Measurements from ENCODE around the gene HOXC5.

- TF ChIP-seq CTCF (IDR thresholded peaks at IDR 0.05; ENCODE audit: low read depth, low read length, missing input control) (no peak), RAD21 (IDR thresholded peaks at IDR 0.05) (no peak), SP1 (IDR thresholded peaks at IDR 0.05) (no peak), MAX (IDR thresholded peaks at IDR 0.05) (no peak), YY1 (IDR thresholded peaks at IDR 0.05) (no peak), FOXA1 (IDR thresholded peaks at IDR 0.05) (no peak), RXRA (IDR thresholded peaks at IDR 0.05) (no peak), REST (IDR thresholded peaks at IDR 0.05) (no peak), JUND (IDR thresholded peaks at IDR 0.05) (no peak), TAF1 (conservative IDR thresholded peaks at IDR 0.05) (no peak), EGR1 (IDR thresholded peaks at IDR 0.05; ENCODE audit: low read depth in 2 of 2) (no peak)
Observed at GRCh38 chr12:54030442-54030801, 2.4 kb upstream of the HOXC5 start.

All from liver (tissue), 3 donors.